HG03575 (cell line): ENCODE results near the gene AGAP2.

ENCODE experiments used
- ATAC-seq: cut with Tn5 transposase; IDR thresholded peaks from one replicate; pipeline ENCODE4 v1.9.1; 2021; ENCODE audit not compliant: unreplicated experiment, insufficient number of reproducible peaks, low FRiP score; ENCODE audit errors: extremely low read depth

The AGAP2 gene

GRCh38 chr12:57755454-57756372, 17.2 kb upstream of the AGAP2 start:
- ATAC-seq = no peak

GRCh38 chr12:57755194-57755453, 16.6 kb upstream of the AGAP2 start:
- ATAC-seq = no peak

GRCh38 chr12:57754411-57755193, 16.1 kb upstream of the AGAP2 start, which contains the start of gene MARCHF9:
TSS of gene MARCHF9 (plus strand) at chr12:57755103. CDS start at chr12:57755529, 426 bp downstream.
- ATAC-seq = no peak

GRCh38 chr12:57753756-57754337, 15.3 kb upstream of the AGAP2 start:
- no peak for ATAC-seq

GRCh38 chr12:57752668-57753000, 14.1 kb upstream of the AGAP2 start:
- ATAC-seq = no peak

GRCh38 chr12:57751788-57752667, 13.5 kb upstream of the AGAP2 start, which contains the start of gene CDK4:
TSS of gene CDK4 (minus strand) at chr12:57752310. CDS start at chr12:57751717, 593 bp downstream.
- ATAC-seq = peak; percentile 44

- ATAC-seq = no peak
Observed at GRCh38 chr12:57751432-57751787, 12.9 kb upstream of the AGAP2 start.

- no peak for ATAC-seq
Observed at GRCh38 chr12:57750561-57751431, 12.3 kb upstream of the AGAP2 start.

GRCh38 chr12:57749061-57749460, 10.5 kb upstream of the AGAP2 start:
- no peak for ATAC-seq

GRCh38 chr12:57746025-57746424, 7.5 kb upstream of the AGAP2 start:
- no peak for ATAC-seq

- ATAC-seq = no peak
Observed at GRCh38 chr12:57745485-57745881, 6.9 kb upstream of the AGAP2 start.

GRCh38 chr12:57744777-57745484, 6.4 kb upstream of the AGAP2 start, which contains the start of gene TSPAN31:
TSS of gene TSPAN31 (plus strand) at chr12:57745039. CDS start at chr12:57745155, 116 bp downstream.
- peak; percentile 37 for ATAC-seq

GRCh38 chr12:57744194-57744776, 5.7 kb upstream of the AGAP2 start:
- ATAC-seq = no peak

GRCh38 chr12:57743769-57744168, 5.2 kb upstream of the AGAP2 start:
- ATAC-seq = no peak

GRCh38 chr12:57741844-57742738, 3.5 kb upstream of the AGAP2 start:
- ATAC-seq = no peak

- ATAC-seq = no peak
Observed at GRCh38 chr12:57741413-57741789, 2.9 kb upstream of the AGAP2 start.
